PC-9 (cell line): ENCODE data around the gene C17orf75. TPM values are rescaled to one million over a fixed set of nuclear protein-coding genes. Genes with fewer than 3 reads are reported as not detected.

Experiments used
- BruUV-seq: library from RNA; stranded (reverse); fragments of 400-500 nt; replicated peaks from 2 replicates; lab custom pipeline; 2021; lab: Mats Ljungman, UMichigan
- CTCF ChIA-PET: fragments of 300-600 bp; sonication (Branson Sonifier 250); formaldehyde crosslinking; loops from one replicate; lab custom pipeline; 2022; ENCODE audit warnings: antibody characterized with exemption; lab: Charles Lee
- POLR2A ChIA-PET: fragments of 300-600 bp; sonication (Branson Sonifier 250); formaldehyde crosslinking; loops from one replicate; lab custom pipeline; 2022; ENCODE audit warnings: antibody characterized with exemption; ENCODE audit not compliant: unreplicated experiment; lab: Charles Lee
- DNase-seq, 2 experiments: peaks; one replicate each; pipeline versions ENCODE4 v3.0.0 to v3.0.0-alpha.2; 2015 to 2022; ENCODE audit warnings: mixed read lengths in 1 of 2
- H2AFZ ChIP-seq: fragments of 200-600 bp; sonication (generic); 2 replicates; pipeline ENCODE4 v1.8.1; 2017; ENCODE audit warnings: antibody characterized with exemption
- H3F3A ChIP-seq: fragments of 200-600 bp; sonication (generic); 2 replicates; pipeline ENCODE4 v1.8.1; 2017; ENCODE audit warnings: antibody characterized with exemption, mild to moderate bottlenecking, low read depth; ENCODE audit not compliant: insufficient read depth
- H3K27ac ChIP-seq: fragments of 200-600 bp; sonication (generic); 2 replicates; pipeline ENCODE4 v1.6.1; 2016; ENCODE audit warnings: mixed run types
- H3K27me3 ChIP-seq: fragments of 200-600 bp; sonication (generic); 2 replicates; pipeline ENCODE4 v1.6.1; 2016; ENCODE audit warnings: low read depth, mixed run types; ENCODE audit not compliant: insufficient read depth
- H3K36me3 ChIP-seq: fragments of 200-600 bp; sonication (generic); 2 replicates; pipeline ENCODE4 v1.6.1; 2016; ENCODE audit warnings: low read depth, mixed run types
- H3K4me1 ChIP-seq: fragments of 200-600 bp; sonication (generic); replicated peaks from 2 replicates; pipeline ENCODE4 v1.6.1; 2016; ENCODE audit warnings: mixed run types; ENCODE audit not compliant: insufficient read depth
- H3K4me2 ChIP-seq: fragments of 200-600 bp; sonication (generic); 2 replicates; pipeline ENCODE4 v1.6.1; 2017; ENCODE audit warnings: mixed run types
- H3K4me3 ChIP-seq: fragments of 200-600 bp; sonication (generic); 2 replicates; pipeline ENCODE4 v1.6.1; 2016; ENCODE audit warnings: mixed run types
- H3K79me2 ChIP-seq: fragments of 200-600 bp; sonication (generic); 2 replicates; pipeline ENCODE4 v1.6.1; 2017; ENCODE audit warnings: low read depth, mixed run types
- H3K9me2 ChIP-seq: fragments of 200-600 bp; sonication (generic); 2 replicates; pipeline ENCODE4 v1.8.1; 2017; ENCODE audit warnings: mild to moderate bottlenecking; ENCODE audit not compliant: insufficient read depth
- H3K9me3 ChIP-seq: fragments of 200-600 bp; sonication (generic); 2 replicates; pipeline ENCODE4 v1.8.1; 2016; ENCODE audit warnings: low read depth; ENCODE audit not compliant: insufficient read depth
- H4K20me1 ChIP-seq: fragments of 200-600 bp; sonication (generic); 2 replicates; pipeline ENCODE4 v1.8.1; 2017; ENCODE audit not compliant: insufficient read depth
- CTCF ChIP-seq: fragments of 200-600 bp; sonication (generic); conservative IDR thresholded peaks from 2 replicates; pipeline ENCODE4 v1.6.1; 2017; ENCODE audit warnings: mixed run types, antibody characterized with exemption, mild to moderate bottlenecking, moderate library complexity
- EZH2 ChIP-seq: fragments of 200-600 bp; sonication (generic); IDR thresholded peaks from 2 replicates; pipeline ENCODE4 v1.8.0; 2017; ENCODE audit warnings: antibody characterized with exemption, low read depth
- intact Hi-C: fragments of 100-400 bp; cut with micrococcal nuclease; formaldehyde crosslinking; loops from one replicate; pipeline ENCODE4 v1.10.0; 2022; ENCODE audit not compliant: unreplicated experiment
- total RNA-seq: library from RNA; stranded (reverse); gene quantifications from 2 replicates; pipeline ENCODE4 v1.2.3, GENCODE V29; 2021

The C17orf75 gene
- total RNA-seq, 1 experiment from 2014 or later, result 33.3 TPM

GRCh38 chr17:32289471-32290070 lies 52.4 kb downstream of the C17orf75 start:
- intact Hi-C loops, result no loop called here
- TF ChIP-seq CTCF (no peak), EZH2 (no peak)
- Histone ChIP-seq H3K4me1 (no peaks in the 10 kb centered on the region), H3K4me2 (no peak overlapping the region), H2AFZ (no peak overlapping the region), H3K27ac (no peak overlapping the region), H4K20me1 (no peaks in the 10 kb centered on the region), H3F3A (no peaks in the 10 kb centered on the region), H3K9me2 (no peaks in the 10 kb centered on the region), H3K4me3 (no peak overlapping the region), H3K79me2 (no peaks in the 10 kb centered on the region), H3K27me3 (no peaks in the 10 kb centered on the region), H3K9me3 (no peaks in the 10 kb centered on the region), H3K36me3 (no peaks in the 10 kb centered on the region)
- POLR2A ChIA-PET, result no interaction called here
- CTCF ChIA-PET, result no interaction called here
- BruUV-seq, result no TSS peak
- DNase-seq, result no peak

- H3K4me2 ChIP-seq, result no peak overlapping the region
- intact Hi-C loops, result no loop called here
- no peaks in the 10 kb centered on the region for H3K9me2 ChIP-seq
- H4K20me1 ChIP-seq, result no peaks in the 10 kb centered on the region
- no peaks in the 10 kb centered on the region for H3F3A ChIP-seq
- no peaks in the 10 kb centered on the region for H3K79me2 ChIP-seq
- H3K27me3 ChIP-seq, result no peaks in the 10 kb centered on the region
- no TSS peak for BruUV-seq
- CTCF ChIA-PET, result no interaction called here
- no peaks in the 10 kb centered on the region for H3K9me3 ChIP-seq
- H3K4me3 ChIP-seq, result no peak overlapping the region
- no peak for DNase-seq
- H3K4me1 ChIP-seq, result no peaks in the 10 kb centered on the region
- H2AFZ ChIP-seq, result no peak overlapping the region
- TF ChIP-seq CTCF (no peak), EZH2 (no peak)
- H3K36me3 ChIP-seq, result no peaks in the 10 kb centered on the region
- POLR2A ChIA-PET, result no interaction called here
- no peak overlapping the region for H3K27ac ChIP-seq
Observed at GRCh38 chr17:32288615-32289014, 53.4 kb downstream of the C17orf75 start.

GRCh38 chr17:32287804-32288511 lies 54.0 kb downstream of the C17orf75 start:
- H2AFZ ChIP-seq, result no peak overlapping the region
- H3K4me2 ChIP-seq, result no peak overlapping the region
- CTCF ChIA-PET, result interaction anchor here (0.6 kb wide), 1 partner anchor 367 kb away, joined by 6 read pairs; no protein-coding TSS in a partner anchor
- no peaks in the 10 kb centered on the region for H3K4me1 ChIP-seq
- no peaks in the 10 kb centered on the region for H3K9me3 ChIP-seq
- POLR2A ChIA-PET, result no interaction called here
- no peaks in the 10 kb centered on the region for H3F3A ChIP-seq
- H3K79me2 ChIP-seq, result no peaks in the 10 kb centered on the region
- no peaks in the 10 kb centered on the region for H3K9me2 ChIP-seq
- no peak for TF ChIP-seq EZH2
- TF ChIP-seq CTCF, result no peak
- H3K4me3 ChIP-seq, result no peak overlapping the region
- intact Hi-C loops, result no loop called here
- H3K27me3 ChIP-seq, result no peaks in the 10 kb centered on the region
- no peaks in the 10 kb centered on the region for H4K20me1 ChIP-seq
- H3K27ac ChIP-seq, result no peak overlapping the region
- no peaks in the 10 kb centered on the region for H3K36me3 ChIP-seq
- BruUV-seq, result no TSS peak
- no peak for DNase-seq
